Amygdala (tissue), 56 donors: ENCODE results near the gene PLEKHA1.
A peak's percentile ranks its signal among the peaks of the same experiment; 100 is the strongest.

Experiments used
- DNase-seq, 56 donors: peaks; one replicate each; lab custom pipeline; 2025; lab: John Stamatoyannopoulos, UW

Gene PLEKHA1

GRCh38 chr10:122374237-122374858 lies at the start of gene PLEKHA1:
Gene PLEKHA1 (plus strand): TSS chr10:122374708. CDS start chr10:122393201, 18,493 bp downstream.
- peak; percentile 66 to 98 (median 92) for DNase-seq

- no peak for DNase-seq
Observed at GRCh38 chr10:122325235-122325634, 49.3 kb upstream of the PLEKHA1 start.

GRCh38 chr10:122326385-122326784 lies 48.1 kb upstream of the PLEKHA1 start:
- no peak for DNase-seq

GRCh38 chr10:122326806-122327205 lies 47.7 kb upstream of the PLEKHA1 start:
- DNase-seq, result no peak

GRCh38 chr10:122327237-122328206 lies 47.0 kb upstream of the PLEKHA1 start:
- no peak for DNase-seq

GRCh38 chr10:122328676-122329075 lies 45.8 kb upstream of the PLEKHA1 start:
- DNase-seq, result no peak

GRCh38 chr10:122329416-122329815 lies 45.1 kb upstream of the PLEKHA1 start:
- no peak for DNase-seq

- peak in 2 of 56 donors; percentile 23 to 47 for DNase-seq
Observed at GRCh38 chr10:122331100-122331499, 43.4 kb upstream of the PLEKHA1 start.

GRCh38 chr10:122331615-122332446 lies 42.7 kb upstream of the PLEKHA1 start:
- peak in 26 of 56 donors; percentile 9 to 72 (median 40) for DNase-seq

GRCh38 chr10:122333037-122333436 lies 41.5 kb upstream of the PLEKHA1 start:
- DNase-seq, result no peak

GRCh38 chr10:122336332-122336731 lies 38.2 kb upstream of the PLEKHA1 start:
- no peak for DNase-seq

- DNase-seq, result no peak
Observed at GRCh38 chr10:122336961-122337360, 37.5 kb upstream of the PLEKHA1 start.

GRCh38 chr10:122338609-122339441 lies 35.7 kb upstream of the PLEKHA1 start:
- DNase-seq, result no peak

GRCh38 chr10:122341141-122341810 lies 33.2 kb upstream of the PLEKHA1 start:
- no peak for DNase-seq

- peak in 31 of 56 donors; percentile 8 to 73 (median 32) for DNase-seq
Observed at GRCh38 chr10:122342293-122343134, 32.0 kb upstream of the PLEKHA1 start.

GRCh38 chr10:122343135-122343800 lies 31.2 kb upstream of the PLEKHA1 start:
- DNase-seq, result no peak

GRCh38 chr10:122343936-122344335 lies 30.6 kb upstream of the PLEKHA1 start:
- DNase-seq, result no peak
